Ecto neural progenitor cell (in vitro differentiated cells): Measurements from ENCODE around the gene NDUFS6.
"Not testable (repeated sequence)": the region's sequence is repeated elsewhere in the genome, so short reads cannot be mapped to it uniquely, and the experiment has no call there.

Experiments
- DNase-seq: peaks from one replicate; pipeline ENCODE4 v3.0.0-alpha.2; 2018; ENCODE audit warnings: low spot score

The NDUFS6 gene

DNA sequence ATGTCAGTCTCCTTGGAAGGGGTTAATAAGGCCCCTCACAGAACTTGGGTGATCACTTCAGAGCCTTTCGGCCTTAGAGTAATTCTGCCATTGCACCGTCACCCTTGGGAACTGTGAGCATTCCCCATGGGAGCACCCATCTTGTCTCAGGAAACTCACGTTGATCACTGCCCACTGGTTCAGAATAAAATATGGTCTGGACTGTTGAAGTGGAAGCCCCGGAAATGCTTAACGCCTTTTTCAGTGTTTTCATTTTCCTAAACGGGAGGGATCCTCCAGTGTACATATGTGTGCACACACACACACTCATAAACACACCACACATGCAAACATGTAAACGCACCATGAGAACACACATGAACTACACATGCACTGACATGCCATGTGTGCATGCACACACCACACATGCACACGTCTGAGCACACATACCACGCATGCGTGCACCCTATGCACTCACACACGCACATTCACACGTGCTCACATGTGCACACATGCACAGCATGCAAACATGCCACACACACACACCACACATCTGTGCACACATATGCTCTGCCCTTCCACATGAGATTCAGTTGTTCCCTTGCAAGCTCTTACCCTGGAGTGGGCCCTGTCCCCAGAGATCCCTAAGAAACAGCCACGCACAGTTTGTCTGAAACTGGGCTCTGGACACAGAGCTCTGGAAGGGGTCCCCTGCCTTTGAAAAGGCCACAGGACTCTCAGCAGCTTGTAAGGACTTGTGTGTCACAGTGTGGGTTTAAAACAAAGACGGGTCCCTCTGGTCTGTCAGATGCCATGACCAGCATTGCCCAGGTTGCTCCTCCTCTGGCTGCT is 18.6 kb upstream of the NDUFS6 start:
- no peak for DNase-seq

DNA sequence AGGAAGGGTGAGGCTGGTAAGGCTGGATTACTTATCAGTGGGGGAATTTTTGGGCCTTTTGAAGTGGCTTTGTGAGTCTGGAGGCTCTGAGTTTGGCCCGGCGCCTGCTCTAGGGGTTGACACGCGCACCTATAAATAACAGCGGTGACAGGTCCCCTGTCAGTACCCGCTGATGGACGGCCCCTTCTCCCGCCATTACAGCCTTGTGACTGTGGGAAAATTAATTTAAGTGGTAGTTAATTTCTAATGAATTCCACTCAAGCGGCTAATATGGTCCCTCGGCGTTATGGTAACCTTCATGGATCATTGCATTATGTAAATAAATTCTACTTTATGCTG is 18.0 kb upstream of the NDUFS6 start:
- DNase-seq, result no peak

DNA sequence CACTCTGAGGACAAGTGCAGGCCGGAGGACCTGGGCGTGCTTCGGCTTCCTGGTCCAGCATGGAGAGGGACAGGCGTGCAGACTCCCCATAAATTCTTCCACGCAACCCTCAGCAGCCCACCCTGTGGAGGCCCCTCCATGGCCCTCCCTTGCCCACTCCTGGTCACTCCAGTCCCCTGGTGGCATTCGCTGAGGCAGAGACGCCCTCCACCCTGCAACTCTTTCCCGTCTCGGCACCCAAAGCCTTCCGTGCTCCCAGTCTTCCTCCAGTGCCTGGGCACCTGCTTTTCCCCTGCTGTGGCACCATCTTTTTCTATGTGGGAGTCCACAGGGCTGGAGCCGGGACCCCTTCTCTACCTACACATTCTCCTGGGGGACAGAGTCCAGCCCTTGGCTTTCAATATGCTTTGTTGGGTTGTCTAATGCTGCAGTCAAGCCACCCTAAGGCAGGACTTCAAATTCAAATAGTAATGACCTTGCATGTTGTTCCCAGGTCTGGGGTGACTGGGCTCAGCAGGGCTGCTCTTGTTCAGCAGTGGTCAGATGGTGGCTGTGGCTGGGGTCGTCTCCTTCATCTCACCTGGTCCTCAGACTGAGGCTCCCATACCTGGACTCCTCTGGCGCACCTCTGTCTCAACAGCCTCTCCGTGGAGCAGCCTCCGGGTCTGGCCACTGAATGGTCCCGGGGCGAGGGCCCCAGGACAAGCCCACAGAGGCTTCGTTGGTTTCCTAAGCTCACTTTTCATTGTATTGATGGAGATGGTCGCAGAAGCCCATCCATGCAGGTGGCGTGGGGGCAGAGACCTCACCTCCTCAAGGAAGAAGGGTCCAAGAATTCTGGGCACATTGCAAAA is 16.8 kb upstream of the NDUFS6 start:
- no peak for DNase-seq

DNA sequence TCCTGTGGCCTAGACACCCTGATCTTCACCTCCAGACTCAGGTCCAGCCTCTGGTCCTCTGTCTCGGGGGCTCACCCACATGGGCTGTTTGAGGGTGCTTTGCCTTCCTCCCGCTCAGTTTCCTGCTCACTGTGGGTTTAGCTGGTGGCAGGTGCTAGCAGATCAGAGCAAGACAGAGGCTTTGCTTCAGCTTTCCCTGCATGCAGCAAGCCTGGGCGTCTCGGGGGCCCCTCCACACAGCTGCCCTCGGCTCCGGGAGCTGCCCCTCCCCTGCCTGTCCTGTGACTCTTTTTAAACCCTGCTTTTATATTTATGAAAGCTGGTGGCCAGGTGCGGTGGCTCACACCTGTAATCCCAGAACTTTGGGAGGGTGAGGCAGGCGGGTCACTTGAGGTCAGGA is 16.1 kb upstream of the NDUFS6 start:
- no peak for DNase-seq

DNA sequence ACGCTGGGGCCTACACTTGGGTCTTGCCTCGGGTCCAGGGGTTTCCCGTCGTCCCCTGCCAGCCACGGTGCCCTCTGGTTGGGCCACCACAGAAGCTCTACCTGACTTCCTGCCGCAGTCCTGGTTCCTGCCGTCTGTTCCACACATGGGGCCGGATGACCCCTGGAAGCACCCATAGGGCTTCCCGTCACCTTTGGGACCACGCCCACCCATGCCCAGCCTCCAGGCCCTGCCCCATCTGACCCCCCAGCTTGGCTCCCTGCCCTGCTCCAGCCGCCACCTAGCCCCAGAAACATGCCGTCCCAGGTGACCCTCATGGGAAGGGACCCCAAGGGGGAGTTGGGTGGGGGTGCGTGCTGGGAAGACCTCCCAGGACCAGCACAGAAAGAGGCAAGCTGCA is 15.2 kb upstream of the NDUFS6 start:
- no peak for DNase-seq

DNA sequence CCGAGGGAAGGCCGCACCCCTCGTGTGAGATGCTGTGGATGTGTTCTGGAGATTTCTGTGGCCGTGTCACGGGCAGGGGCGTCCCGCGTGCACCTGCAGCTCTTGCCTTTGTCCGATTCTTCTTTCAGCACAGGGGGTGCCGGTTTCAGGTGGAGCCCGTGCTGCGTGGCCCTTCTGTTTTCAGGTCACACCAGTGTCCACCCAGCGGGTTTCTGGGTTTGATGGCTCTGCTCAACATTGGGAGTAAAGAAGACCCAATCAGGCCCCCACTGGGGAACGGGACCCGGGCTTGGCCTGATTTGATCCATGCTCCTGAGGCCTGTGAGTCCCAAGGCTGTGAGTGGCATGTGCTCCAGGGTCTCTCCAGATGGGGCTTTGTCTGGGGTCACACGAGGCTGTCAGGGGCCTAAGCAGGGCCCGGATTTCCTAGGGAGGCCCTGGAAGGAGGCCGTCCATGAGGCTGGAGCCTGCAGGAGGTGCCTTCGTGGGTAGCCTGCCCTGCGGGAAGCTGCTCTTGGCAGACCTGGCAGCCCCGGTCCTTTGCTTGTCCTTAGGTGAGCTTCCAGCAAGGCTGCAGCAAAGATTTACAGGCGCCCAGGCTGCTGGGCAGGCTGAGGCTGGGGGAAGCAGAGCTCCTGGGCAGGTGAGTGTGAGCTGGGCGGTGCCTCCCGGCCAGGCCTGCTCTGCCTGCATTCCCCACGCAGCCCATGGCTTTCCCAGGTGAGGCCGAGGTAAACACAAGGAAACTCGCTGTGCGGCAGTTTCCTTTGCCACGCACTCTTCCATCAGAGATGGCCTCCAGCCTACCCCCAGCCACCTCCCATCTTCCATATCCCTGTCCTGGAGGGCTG is 14.4 kb upstream of the NDUFS6 start:
- DNase-seq, result no peak

DNA sequence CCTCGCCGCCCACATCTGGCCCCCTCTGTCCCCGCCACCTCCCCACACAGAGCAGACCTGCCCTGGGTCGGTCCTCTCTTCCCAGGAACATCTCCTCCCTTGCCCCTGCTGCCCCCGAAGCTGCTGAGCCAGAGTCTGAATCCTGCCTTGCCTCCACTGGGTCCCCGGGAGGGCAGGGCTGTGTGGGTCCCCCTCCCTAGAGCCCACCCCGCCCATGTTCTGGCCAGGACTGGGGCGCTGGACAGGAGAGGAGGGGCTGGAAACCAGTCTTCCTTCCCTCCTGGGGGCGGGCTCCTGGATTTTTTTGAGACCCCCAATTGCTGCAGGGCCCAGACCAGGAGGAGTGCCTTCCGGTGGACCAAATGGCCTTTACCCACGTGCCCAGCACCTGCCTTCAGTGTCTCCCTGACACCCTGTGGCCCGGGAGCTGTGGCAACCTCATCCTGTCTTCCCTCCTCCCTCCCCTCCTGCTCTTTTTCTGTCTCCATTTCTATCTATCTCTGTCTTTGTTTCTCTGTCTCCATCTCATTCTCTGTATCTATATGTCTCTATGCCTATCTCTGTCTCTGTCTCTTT is 13.6 kb upstream of the NDUFS6 start:
- DNase-seq, result no peak

DNA sequence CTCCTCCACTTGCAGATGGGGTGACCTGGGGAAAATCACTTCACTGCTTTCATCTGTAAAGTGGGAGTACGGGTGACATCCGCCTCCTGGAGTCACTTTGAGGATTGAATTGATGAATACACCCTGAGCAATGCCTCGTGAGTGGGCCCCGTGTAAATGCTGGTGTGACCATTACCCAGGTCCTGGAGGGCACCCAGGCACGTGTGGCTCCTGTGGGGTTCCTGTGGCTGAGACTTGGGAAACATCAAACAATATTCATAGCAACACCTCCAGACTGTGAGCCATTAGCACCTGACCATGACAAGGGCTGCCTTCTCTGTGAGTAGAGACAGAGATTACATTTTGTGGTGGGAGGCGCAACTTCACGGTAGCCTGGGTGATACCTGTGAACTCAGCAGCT is 13.0 kb upstream of the NDUFS6 start:
- no peak for DNase-seq

DNA sequence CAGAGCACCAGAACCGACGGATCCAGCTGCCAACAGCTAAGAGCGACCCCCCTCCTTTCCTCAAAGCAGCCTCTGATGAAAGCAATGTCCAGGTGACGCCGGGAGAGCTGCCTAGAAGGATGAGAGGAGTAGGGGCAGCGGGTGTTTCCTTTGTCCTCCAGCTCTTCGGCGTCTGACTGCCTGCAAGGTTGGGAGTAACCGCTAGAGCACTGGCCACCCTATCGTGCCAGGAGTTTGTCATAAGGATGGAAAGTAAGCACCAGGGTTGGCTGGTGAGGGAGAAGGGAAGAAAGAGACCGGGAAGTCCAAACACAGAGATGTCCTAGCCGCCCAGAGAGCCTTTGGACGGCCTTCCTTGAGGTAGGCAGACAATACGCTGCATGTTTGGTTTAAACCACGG is 12.4 kb upstream of the NDUFS6 start:
- DNase-seq, result no peak

DNA sequence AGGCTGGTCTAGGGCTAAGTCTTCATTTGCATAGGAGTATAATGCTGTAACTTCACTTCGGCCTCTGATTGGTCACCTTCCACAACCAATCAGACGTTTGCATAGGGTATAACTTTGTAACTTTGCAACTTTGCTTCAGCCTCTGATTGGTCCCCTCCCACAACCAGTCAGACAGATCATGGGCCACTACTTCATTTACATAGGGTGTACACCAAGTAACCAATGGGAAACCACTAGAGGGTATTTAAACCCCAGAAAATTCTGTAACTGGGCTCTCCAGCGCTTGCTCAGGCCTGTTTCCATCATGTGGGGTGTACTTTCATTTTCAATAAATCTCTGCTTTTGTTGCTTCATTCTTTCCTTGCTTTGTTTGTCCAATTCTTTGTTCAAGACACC is 11.8 kb upstream of the NDUFS6 start:
- not testable (repeated sequence) for DNase-seq

DNA sequence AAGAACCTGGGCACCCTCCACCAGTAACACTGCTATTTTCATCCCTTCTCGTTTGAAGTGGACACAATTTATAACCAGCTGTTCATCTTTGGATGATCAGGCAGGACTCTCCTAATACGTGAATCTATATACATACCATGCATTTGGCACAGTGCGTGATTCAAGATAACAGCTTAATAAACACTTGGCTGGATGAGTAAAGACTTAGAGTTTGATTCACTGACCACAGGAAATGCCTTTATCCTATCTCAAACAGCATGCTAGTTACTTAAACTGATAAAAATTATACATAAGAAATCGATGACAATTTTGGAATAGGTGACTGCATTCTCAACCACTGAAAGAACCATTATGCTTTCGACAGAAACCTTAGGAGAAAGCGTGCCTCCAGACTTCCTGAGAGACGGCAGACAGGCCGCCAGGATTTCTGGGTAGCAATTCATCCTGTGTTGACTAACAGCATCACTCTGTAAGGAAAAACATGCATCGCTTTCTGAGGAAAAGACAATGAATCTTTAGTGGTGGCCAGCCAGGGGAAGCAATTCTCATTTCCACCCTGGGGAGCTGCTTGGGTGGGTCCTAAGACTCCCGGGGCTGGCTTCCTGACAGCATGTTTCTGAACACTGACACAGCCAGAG is 11.3 kb upstream of the NDUFS6 start:
- DNase-seq, result no peak

DNA sequence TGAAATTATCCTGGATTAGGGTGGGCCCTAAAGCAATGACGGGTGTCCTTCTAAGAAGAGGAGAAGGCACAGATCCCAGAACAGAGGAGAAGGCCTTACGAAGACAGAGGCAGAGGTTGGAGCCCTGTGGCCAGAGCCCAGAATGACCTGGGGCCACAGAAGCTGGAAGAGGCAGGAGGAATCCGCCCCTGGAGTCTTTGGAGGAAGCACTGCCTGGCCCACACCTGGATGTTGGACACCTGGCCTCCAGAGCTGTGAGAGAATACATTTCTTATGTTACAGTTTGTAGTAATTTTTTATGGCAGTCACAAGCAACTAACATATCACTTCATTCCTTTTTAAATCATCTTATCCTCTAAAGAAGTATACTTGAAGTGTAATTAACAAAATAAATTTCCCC is 10.0 kb upstream of the NDUFS6 start:
- no peak for DNase-seq

DNA sequence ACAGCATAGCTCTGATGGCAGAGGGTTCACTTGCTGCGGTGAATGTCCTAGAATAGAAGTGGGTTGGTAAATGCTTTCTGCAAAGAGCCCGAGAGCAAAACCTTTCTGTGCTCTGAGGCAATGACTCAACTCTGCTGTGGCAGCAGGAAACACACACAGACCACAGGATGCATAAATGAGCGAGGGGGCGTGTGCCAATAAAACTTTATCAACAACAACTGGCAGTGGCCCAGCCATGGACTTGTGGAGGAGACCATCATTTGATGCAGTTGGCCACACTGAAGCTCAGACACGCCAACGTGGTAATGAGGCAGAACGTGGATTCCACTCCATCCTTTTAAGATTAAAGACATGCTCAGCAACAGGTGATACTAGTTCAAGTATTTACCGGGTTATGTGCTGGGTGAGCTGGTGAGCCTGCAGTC is 8.4 kb upstream of the NDUFS6 start:
- DNase-seq, result no peak

DNA sequence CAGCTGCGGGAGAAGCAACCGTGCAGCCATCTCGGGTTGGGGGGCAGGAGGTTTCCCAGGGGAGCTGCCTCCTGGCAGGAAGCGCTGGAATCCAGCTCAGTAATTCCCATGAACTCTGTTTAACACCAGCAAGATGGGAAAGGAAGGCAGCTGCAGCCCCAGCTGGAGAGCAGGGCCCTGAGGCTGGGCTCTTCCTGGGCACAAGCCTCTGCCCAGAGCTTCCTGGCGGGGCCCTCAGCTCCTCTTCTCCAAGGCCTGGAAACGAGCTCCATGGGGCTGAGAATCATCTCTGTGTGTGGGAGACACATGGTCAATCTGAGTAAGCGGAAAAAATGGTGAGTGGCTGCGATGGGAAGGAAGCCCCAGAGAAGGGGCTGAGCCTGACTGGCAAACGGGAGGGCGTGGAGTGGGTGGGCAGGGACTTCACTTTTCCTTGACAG is 7.9 kb upstream of the NDUFS6 start:
- no peak for DNase-seq

DNA sequence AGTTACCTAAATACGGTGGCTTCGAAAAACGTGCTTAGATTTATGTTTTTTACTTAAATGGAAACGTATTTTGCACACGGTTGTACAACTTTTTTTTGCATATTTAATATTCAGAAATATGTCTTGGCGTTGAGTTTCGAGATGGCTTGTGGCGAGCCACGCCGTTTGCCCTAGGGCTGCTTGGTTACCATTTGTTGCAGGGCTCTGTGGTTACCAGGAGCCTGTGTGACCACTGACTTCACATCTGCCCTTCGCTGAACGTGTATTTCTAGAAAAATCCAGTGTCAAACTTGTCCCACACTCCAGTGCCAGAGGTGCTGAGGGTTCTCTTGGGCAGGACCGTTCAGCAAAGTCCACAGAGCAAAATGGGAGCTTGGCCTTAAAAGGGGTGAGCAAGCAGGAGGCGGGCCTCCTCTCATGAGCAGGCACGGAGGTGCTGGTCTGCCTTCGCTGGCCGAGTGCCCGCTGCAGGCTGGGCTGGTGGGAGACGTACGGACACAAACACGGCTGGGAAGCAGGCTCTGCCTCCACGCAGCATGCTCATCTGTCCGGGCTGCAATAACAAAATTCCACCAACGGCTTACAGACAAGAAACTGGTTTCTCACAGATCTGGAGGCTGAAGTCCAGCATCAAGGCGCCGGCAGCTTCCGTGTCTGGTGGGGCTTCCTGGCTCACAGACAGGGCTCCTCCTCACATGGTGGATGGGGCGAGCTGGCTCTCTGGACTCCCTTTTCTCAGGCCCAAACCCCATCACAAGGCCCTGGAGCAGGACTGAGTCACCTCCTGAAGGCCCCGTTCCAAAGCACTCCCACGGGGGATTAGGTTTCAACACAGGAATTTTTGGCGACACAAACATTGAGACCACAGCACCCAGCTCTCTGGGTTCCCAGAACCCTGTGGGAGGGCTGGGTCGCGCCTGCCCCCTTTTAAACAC is 7.0 kb upstream of the NDUFS6 start:
- no peak for DNase-seq

DNA sequence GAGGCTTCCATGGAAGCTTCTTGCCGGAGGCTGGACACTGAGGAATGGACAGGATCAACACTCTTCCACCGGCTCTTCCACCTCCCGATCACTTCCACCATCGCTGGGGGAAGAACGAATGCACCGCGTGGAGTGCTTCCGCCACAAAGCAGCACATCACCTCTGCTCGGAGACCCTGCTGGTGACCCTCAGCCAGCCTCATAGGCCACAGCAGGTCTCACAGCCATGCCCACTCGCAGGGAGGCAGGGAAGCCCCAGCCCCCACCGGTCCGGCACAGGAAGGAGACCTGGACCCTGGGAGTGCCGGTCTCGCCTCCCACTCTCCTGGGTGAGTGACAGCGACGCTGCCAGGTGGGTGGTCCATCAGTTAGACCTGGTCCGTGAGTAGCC is 6.3 kb upstream of the NDUFS6 start:
- no peak for DNase-seq

DNA sequence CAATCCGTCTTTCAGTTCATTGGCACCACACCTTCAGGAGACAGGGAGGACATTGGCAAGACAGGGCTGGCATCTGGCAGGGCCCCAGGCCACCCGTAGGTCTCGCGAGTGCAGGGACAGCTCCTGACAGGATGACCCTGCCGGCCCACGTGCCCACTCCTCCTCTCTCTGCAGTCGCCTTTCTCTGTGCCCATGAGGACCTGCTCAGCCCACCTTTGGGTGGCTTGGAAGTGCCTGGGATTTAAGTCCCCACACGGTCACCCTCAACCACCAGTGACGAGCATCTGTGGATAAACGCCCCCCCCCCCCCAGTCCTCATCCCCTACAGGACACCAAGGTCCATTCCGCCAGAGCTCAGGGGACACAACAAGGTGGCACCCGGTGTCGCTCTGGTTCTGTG is 5.7 kb upstream of the NDUFS6 start:
- no peak for DNase-seq

DNA sequence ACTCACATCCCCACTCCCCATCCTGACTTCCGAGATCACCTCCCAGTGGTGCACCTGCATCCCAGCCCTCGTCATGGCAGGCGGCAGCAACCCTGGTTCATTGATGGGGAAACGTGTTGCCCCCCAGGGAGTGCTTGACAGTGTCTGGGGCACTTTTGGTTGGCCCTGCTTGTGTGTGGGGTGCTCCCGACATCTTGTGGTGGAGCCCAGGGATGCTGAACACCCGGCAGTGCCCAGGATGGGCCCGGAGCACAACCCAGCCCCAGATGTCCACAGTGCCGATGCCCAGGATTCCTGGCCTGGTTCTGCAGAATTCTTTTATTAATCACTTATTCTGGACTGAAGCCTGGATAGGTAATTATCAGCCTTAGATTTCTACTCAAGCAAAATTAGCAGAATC is 5.3 kb upstream of the NDUFS6 start:
- DNase-seq, result no peak

DNA sequence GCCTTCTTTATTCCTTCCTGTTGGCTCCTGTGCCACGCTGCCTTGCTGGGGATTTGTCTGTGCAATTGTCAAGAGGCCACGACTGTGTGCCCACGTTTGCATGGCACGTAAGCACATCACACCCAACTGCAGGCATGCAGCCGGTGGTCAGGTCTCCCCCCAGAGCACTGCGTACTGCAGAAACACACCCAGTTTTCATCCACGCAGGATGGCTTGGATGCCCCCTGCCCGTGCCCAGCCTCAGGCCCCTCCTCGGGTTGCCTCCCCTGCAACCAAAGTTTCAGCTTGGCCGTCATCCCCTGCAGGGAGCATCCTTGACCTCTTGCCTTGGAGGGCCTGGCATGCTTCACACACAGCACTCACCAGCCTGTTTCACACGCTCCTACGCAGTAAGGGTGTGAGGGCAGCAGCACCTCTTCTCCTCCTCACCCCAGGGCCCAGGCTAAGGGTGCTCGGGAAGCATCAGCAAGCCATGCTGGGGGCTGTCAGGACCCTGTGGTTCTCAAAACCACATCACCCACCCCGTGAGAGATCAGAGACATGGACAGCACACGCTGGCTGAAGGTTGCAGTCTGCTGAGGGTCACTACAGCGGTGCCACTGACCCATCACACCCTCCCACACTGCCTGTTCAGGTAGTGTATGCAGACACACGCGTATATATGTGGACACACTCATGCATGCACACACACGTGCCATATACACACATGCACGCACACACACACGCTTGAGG is 4.7 kb upstream of the NDUFS6 start:
- no peak for DNase-seq
